Mucosa of descending colon (tissue), 3 donors: ENCODE results near the gene PLEKHM1. TPM values are rescaled to one million over a fixed set of nuclear protein-coding genes. Genes with fewer than 3 reads are reported as not detected.

ENCODE experiments used
- ATAC-seq: fragments of 200-7000 bp; cut with Tn5 transposase; one replicate; pipeline ENCODE4 v1.9.1; 2020; ENCODE audit warnings: mild to moderate bottlenecking, moderate library complexity
- DNase-seq, 3 donors: peaks; one replicate each; pipeline ENCODE4 v3.0.0-alpha.2; 2020
- H3K36me3 ChIP-seq: fragments of 200-600 bp; one replicate; pipeline ENCODE4 v1.8.0; 2021; ENCODE audit warnings: low read depth, mild to moderate bottlenecking
- H3K4me1 ChIP-seq: fragments of 200-600 bp; one replicate; pipeline ENCODE4 v1.8.0; 2021; ENCODE audit warnings: low read depth, mild to moderate bottlenecking
- H3K4me3 ChIP-seq: fragments of 200-600 bp; one replicate; pipeline ENCODE4 v1.8.0; 2021; ENCODE audit warnings: mild to moderate bottlenecking
- H3K9me3 ChIP-seq: fragments of 200-600 bp; one replicate; pipeline ENCODE4 v1.8.0; 2021; ENCODE audit warnings: mild to moderate bottlenecking
- intact Hi-C, 2 donors: fragments of 100-400 bp; cut with DNase I in 1 of 2; cut with micrococcal nuclease in 1 of 2; formaldehyde crosslinking; loops; one replicate each; pipeline versions ENCODE4 v1.11.0 to v1.11.1; 2022; cut with DNase I, micrococcal nuclease
- total RNA-seq, 3 donors: library from RNA; stranded (reverse); fragmentation: NEBNext Ultra II Directional in 2 of 3; extraction: Animal tissue kit (Norgen Biotek cat#: 25700) in 2 of 3; gene quantifications; one replicate each; pipeline versions ENCODE4 v1.2.1 to v1.2.4, GENCODE V29; 2021 to 2023
- TF ChIP-seq, protein P1 (sequence below): fragments of 200-600 bp; IDR thresholded peaks from one replicate; pipeline ENCODE4 v1.8.0; 2022; ENCODE audit warnings: antibody characterized with exemption, mild to moderate bottlenecking
- donor health status: DM: no; HTN: no; CAD: no; lungs with moderate emphysema.
- donor health status: DM: no; HTN: no; CAD: no.
- donor health status: DM: no; HTN: yes; CAD: no.

PLEKHM1 gene
- total RNA-seq, 3 donors from 2014 or later: 59.1 to 71.3 (median 68.7) TPM

DNA sequence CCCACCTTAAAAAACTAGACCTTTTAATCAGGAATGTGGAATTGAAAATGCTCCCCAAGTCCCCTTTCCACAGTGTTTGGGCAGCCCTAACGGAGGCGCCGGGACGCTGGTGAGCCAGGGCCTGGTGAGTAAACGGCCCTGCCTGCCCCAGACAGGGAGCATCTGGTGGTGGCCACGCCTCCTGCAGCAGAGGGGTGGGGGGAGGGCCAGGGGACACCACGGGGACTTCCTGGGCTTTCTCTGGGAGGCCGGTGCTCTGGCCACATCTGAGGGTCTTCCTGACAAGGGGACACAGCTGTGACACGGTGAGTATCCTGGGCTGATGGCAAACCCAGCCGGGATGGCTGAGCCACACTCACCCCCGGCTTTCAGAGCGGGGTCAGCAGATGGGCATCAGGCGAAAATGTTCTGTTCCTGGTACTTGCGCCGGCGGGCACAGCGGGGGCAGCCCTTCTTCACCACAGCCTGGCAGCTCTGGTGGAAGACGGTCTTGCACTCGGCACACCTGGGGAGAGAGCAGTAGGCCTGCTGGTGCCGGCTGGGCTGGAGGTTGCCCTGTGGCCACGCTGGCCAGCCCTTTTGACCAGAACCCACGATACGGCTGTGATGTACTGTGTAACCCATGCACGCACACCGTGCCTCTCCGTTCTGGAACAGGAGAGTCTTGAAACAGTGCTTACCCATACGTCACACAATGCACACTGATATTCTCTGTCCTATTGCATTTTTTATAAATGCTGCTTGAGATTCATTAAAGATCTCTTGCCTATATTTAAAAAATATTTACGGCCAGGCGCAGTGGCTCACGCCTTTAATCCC is 52.8 kb downstream of the PLEKHM1 start:
- Histone ChIP-seq H3K9me3 (no peaks in the 10 kb centered on the region), H3K4me1 (peaks cover 17% of the 10 kb centered on the region), H3K36me3 (no peaks in the 10 kb centered on the region), H3K4me3 (no peak overlapping the region)
- TF ChIP-seq, protein P1, sequence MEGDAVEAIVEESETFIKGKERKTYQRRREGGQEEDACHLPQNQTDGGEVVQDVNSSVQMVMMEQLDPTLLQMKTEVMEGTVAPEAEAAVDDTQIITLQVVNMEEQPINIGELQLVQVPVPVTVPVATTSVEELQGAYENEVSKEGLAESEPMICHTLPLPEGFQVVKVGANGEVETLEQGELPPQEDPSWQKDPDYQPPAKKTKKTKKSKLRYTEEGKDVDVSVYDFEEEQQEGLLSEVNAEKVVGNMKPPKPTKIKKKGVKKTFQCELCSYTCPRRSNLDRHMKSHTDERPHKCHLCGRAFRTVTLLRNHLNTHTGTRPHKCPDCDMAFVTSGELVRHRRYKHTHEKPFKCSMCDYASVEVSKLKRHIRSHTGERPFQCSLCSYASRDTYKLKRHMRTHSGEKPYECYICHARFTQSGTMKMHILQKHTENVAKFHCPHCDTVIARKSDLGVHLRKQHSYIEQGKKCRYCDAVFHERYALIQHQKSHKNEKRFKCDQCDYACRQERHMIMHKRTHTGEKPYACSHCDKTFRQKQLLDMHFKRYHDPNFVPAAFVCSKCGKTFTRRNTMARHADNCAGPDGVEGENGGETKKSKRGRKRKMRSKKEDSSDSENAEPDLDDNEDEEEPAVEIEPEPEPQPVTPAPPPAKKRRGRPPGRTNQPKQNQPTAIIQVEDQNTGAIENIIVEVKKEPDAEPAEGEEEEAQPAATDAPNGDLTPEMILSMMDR: no peak
- DNase-seq: peak in 1 of 3 donors; percentile 23
- ATAC-seq: no peak
- intact Hi-C loops: no loop called here

DNA sequence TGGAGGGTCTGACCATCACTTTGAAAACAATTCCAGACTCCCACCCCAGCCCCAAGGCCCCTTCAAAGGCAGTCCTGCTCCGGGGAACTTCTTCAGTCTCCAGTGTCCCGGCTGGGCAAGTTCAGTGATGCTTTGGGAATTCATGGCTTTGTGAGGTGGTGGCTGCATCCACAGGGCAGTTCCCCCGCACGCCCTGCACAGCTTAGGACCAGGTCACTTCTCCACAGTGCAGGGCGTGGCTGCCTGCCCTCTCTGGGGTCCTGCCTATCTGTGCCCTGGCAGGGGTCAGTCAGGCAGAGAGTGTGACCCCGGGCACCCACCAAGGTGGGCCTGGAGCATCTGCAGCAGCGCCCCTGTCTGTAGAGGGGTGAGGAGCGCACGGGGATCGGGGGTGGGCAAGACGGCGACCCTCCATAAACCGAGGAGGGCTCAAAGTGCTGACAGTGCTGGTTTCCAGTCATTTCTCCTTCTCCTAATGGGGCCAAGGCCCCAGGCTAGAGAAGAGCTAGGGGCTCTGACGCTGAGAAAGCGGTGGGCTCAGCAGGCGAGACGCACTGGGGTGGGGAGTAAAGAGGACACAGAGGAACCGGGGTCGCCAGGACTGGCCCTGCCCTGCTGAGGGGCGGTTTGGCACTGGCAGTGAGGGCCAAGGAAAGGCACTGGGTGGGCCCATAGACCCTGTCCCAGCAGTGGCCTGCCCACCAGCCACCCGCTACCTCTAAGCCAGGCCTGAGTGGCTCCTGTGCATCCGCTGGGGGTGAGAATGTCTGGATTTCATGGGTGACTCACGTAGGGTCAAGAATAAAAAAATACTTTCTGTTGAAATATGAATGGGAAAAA is 53.7 kb downstream of the PLEKHM1 start:
- intact Hi-C loops: no loop called here
- peaks cover 17% of the 10 kb centered on the region for H3K4me1 ChIP-seq
- TF ChIP-seq, protein P1: no peak
- ATAC-seq: no peak
- no peaks in the 10 kb centered on the region for H3K9me3 ChIP-seq
- no peaks in the 10 kb centered on the region for H3K36me3 ChIP-seq
- no peak overlapping the region for H3K4me3 ChIP-seq
- peak in 1 of 3 donors; percentile 25 for DNase-seq

DNA sequence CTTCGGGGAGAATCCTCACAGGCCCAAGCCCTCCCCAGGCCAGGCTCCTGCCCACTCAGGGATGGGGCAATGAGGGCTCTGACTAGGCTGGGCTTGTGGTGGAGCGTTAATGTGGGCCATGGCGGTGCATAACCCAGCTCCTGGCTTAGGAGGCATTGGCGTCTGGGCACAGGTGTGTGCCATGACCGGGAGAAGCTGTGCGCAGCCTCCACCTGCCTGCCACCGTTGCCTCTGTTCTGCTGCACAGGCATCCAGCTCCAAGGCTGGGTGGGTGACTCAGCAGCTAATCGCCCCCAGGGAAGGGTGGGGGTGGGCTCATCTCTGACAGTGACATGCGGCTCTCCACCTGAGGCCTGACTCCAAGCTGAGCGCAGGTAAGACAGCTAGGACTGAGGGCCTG is 54.4 kb downstream of the PLEKHM1 start:
- H3K9me3 ChIP-seq: no peaks in the 10 kb centered on the region
- TF ChIP-seq, protein P1: no peak
- intact Hi-C loops: no loop called here
- H3K4me3 ChIP-seq: no peak overlapping the region
- H3K36me3 ChIP-seq: no peaks in the 10 kb centered on the region
- peak in 1 of 3 donors; percentile 28 for DNase-seq
- no peak for ATAC-seq
- peaks cover 21% of the 10 kb centered on the region for H3K4me1 ChIP-seq

- no peak overlapping the region for H3K4me3 ChIP-seq
- no peak for ATAC-seq
- peaks cover 27% of the 10 kb centered on the region for H3K4me1 ChIP-seq
- TF ChIP-seq, protein P1: no peak
- DNase-seq: peak in 1 of 3 donors; percentile 17
- H3K36me3 ChIP-seq: no peaks in the 10 kb centered on the region
- no peaks in the 10 kb centered on the region for H3K9me3 ChIP-seq
- intact Hi-C loops: no loop called here
These were observed 55.0 kb downstream of the PLEKHM1 start for GRCh38 chr17:45435481-45435880.

- intact Hi-C loops: no loop called here
- TF ChIP-seq, protein P1: no peak
- DNase-seq (peak in 1 of 3 donors; percentile 57), ATAC-seq (no peak)
- no peak overlapping the region for H3K4me3 ChIP-seq
- H3K36me3 ChIP-seq: no peaks in the 10 kb centered on the region
- no peaks in the 10 kb centered on the region for H3K9me3 ChIP-seq
- H3K4me1 ChIP-seq: peaks cover 26% of the 10 kb centered on the region
These were observed 57.4 kb downstream of the PLEKHM1 start for GRCh38 chr17:45433159-45433535.
